ENCODE measurements around the gene RGS6. TPM values are rescaled to one million over a fixed set of nuclear protein-coding genes. Genes with fewer than 3 reads are reported as not detected.

Gene RGS6
- total RNA-seq, 2 donors from 2014 or later = 3.2 TPM; not detected in 1

GRCh38 chr14:72512925-72513324, 580.7 kb downstream of the RGS6 start:
- no peaks in the 10 kb centered on the region for H3K36me3 ChIP-seq
- DNase-seq (ENCODE audit: low spot score) = no peak
- H3K9me3 ChIP-seq = no peaks in the 10 kb centered on the region
- H3K4me1 ChIP-seq (replicated peaks) = no peaks in the 10 kb centered on the region
- TF ChIP-seq POLR2AphosphoS5 (IDR thresholded peaks at IDR 0.05) (no peak), POLR2A (IDR thresholded peaks at IDR 0.05) (no peak)
- TF ChIP-seq, protein P1, sequence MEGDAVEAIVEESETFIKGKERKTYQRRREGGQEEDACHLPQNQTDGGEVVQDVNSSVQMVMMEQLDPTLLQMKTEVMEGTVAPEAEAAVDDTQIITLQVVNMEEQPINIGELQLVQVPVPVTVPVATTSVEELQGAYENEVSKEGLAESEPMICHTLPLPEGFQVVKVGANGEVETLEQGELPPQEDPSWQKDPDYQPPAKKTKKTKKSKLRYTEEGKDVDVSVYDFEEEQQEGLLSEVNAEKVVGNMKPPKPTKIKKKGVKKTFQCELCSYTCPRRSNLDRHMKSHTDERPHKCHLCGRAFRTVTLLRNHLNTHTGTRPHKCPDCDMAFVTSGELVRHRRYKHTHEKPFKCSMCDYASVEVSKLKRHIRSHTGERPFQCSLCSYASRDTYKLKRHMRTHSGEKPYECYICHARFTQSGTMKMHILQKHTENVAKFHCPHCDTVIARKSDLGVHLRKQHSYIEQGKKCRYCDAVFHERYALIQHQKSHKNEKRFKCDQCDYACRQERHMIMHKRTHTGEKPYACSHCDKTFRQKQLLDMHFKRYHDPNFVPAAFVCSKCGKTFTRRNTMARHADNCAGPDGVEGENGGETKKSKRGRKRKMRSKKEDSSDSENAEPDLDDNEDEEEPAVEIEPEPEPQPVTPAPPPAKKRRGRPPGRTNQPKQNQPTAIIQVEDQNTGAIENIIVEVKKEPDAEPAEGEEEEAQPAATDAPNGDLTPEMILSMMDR (IDR thresholded peaks at IDR 0.05) = no peak
- 81% methylated on average over 5 of the region's 5 CpGs for WGBS
- H3K4me3 ChIP-seq = no peak overlapping the region
- H3K27me3 ChIP-seq (replicated peaks; ENCODE audit: insufficient read depth) = no peaks in the 10 kb centered on the region
- intact Hi-C loops (cut with DNase I) = no loop called here
- H3K27ac ChIP-seq = no peak overlapping the region

- Histone ChIP-seq H3K36me3 (no peaks in the 10 kb centered on the region), H3K4me3 (no peak overlapping the region), H3K27me3 (replicated peaks; ENCODE audit: insufficient read depth) (no peaks in the 10 kb centered on the region), H3K9me3 (no peaks in the 10 kb centered on the region), H3K27ac (no peak overlapping the region), H3K4me1 (replicated peaks) (no peaks in the 10 kb centered on the region)
- 82% methylated on average over 3 of the region's 3 CpGs for WGBS
- no peak for DNase-seq (ENCODE audit: low spot score)
- no peak for TF ChIP-seq POLR2AphosphoS5 (IDR thresholded peaks at IDR 0.05)
- no peak for TF ChIP-seq POLR2A (IDR thresholded peaks at IDR 0.05)
- TF ChIP-seq, protein P1 (IDR thresholded peaks at IDR 0.05) = no peak
- intact Hi-C loops (cut with DNase I) = no loop called here
These were observed 581.1 kb downstream of the RGS6 start for GRCh38 chr14:72513346-72513745.

DNA sequence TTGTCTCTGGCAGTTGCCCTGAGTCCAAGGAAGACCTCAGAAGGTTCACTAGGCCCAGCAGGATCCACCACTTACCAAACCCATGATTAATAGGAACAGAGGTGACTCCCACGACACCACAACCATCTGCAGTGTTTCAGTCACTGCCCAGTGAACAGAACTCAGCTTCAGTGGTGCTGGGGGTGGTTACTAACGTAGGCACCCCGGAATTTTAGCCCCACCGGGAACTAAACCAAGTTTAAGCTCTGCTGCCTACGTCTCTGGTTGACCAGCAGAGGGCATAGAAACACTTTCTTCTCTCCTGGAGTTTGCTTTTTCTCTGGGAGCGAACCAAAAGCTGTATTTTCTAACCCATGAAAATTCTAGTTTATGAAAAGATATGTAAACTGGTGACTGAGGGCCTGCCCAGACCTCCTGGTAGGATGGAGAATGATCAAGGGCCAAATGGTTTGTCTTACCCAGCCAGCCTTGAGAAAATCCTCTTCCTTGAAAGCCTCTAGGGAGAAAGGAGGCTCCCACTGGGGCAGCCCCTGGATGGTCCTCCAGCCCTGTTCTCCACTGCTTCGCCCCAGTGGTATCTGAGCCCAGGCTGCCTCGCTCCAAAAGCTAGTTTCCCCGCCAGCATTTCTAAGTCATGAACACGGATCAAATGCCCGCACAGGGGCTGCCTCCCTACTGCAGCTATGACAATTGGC, 581.9 kb downstream of the RGS6 start:
- TF ChIP-seq, protein P1 (IDR thresholded peaks at IDR 0.05) = peak in 3 of 4 experiments; percentile 19 to 33 (median 22)
- TF ChIP-seq POLR2AphosphoS5 (IDR thresholded peaks at IDR 0.05) = no peak
- 15% methylated on average over 11 of the region's 11 CpGs for WGBS
- Histone ChIP-seq H3K36me3 (no peaks in the 10 kb centered on the region), H3K9me3 (no peaks in the 10 kb centered on the region), H3K27ac (no peak overlapping the region), H3K27me3 (replicated peaks; ENCODE audit: insufficient read depth) (no peaks in the 10 kb centered on the region), H3K4me1 (replicated peaks) (no peaks in the 10 kb centered on the region), H3K4me3 (no peak overlapping the region)
- DNase-seq (ENCODE audit: low spot score) = no peak
- intact Hi-C loops (cut with DNase I) = no loop called here

GRCh38 chr14:72514660-72515025, 582.4 kb downstream of the RGS6 start:
- intact Hi-C loops (cut with DNase I) = no loop called here
- H3K27ac ChIP-seq = no peak overlapping the region
- H3K9me3 ChIP-seq = no peaks in the 10 kb centered on the region
- 79% methylated on average over 5 of the region's 5 CpGs for WGBS
- no peak overlapping the region for H3K4me3 ChIP-seq
- no peak for DNase-seq (ENCODE audit: low spot score)
- H3K4me1 ChIP-seq (replicated peaks) = no peaks in the 10 kb centered on the region
- H3K27me3 ChIP-seq (replicated peaks; ENCODE audit: insufficient read depth) = no peaks in the 10 kb centered on the region
- no peaks in the 10 kb centered on the region for H3K36me3 ChIP-seq
- TF ChIP-seq POLR2A (IDR thresholded peaks at IDR 0.05) (no peak), POLR2AphosphoS5 (IDR thresholded peaks at IDR 0.05) (no peak)
- TF ChIP-seq, protein P1 (IDR thresholded peaks at IDR 0.05) = no peak
